PC-9 (cell line): Measurements from ENCODE around the gene ADAMTS2. TPM values are rescaled to one million over a fixed set of nuclear protein-coding genes. Genes with fewer than 3 reads are reported as not detected.
"Not testable (repeated sequence)": the region's sequence is repeated elsewhere in the genome, so short reads cannot be mapped to it uniquely, and the experiment has no call there.

Experiments used
- BruUV-seq: library from RNA; stranded (reverse); fragments of 400-500 nt; replicated peaks from 2 replicates; lab custom pipeline; 2021; lab: Mats Ljungman, UMichigan
- CTCF ChIA-PET: fragments of 300-600 bp; sonication (Branson Sonifier 250); formaldehyde crosslinking; loops from one replicate; lab custom pipeline; 2022; ENCODE audit warnings: antibody characterized with exemption; lab: Charles Lee
- POLR2A ChIA-PET: fragments of 300-600 bp; sonication (Branson Sonifier 250); formaldehyde crosslinking; loops from one replicate; lab custom pipeline; 2022; ENCODE audit warnings: antibody characterized with exemption; ENCODE audit not compliant: unreplicated experiment; lab: Charles Lee
- DNase-seq, 2 experiments: peaks; one replicate each; pipeline versions ENCODE4 v3.0.0 to v3.0.0-alpha.2; 2015 to 2022; ENCODE audit warnings: mixed read lengths in 1 of 2
- H2AFZ ChIP-seq: fragments of 200-600 bp; sonication (generic); 2 replicates; pipeline ENCODE4 v1.8.1; 2017; ENCODE audit warnings: antibody characterized with exemption
- H3F3A ChIP-seq: fragments of 200-600 bp; sonication (generic); 2 replicates; pipeline ENCODE4 v1.8.1; 2017; ENCODE audit warnings: antibody characterized with exemption, mild to moderate bottlenecking, low read depth; ENCODE audit not compliant: insufficient read depth
- H3K27ac ChIP-seq: fragments of 200-600 bp; sonication (generic); 2 replicates; pipeline ENCODE4 v1.6.1; 2016; ENCODE audit warnings: mixed run types
- H3K27me3 ChIP-seq: fragments of 200-600 bp; sonication (generic); 2 replicates; pipeline ENCODE4 v1.6.1; 2016; ENCODE audit warnings: low read depth, mixed run types; ENCODE audit not compliant: insufficient read depth
- H3K36me3 ChIP-seq: fragments of 200-600 bp; sonication (generic); 2 replicates; pipeline ENCODE4 v1.6.1; 2016; ENCODE audit warnings: low read depth, mixed run types
- H3K4me1 ChIP-seq: fragments of 200-600 bp; sonication (generic); replicated peaks from 2 replicates; pipeline ENCODE4 v1.6.1; 2016; ENCODE audit warnings: mixed run types; ENCODE audit not compliant: insufficient read depth
- H3K4me2 ChIP-seq: fragments of 200-600 bp; sonication (generic); 2 replicates; pipeline ENCODE4 v1.6.1; 2017; ENCODE audit warnings: mixed run types
- H3K4me3 ChIP-seq: fragments of 200-600 bp; sonication (generic); 2 replicates; pipeline ENCODE4 v1.6.1; 2016; ENCODE audit warnings: mixed run types
- H3K79me2 ChIP-seq: fragments of 200-600 bp; sonication (generic); 2 replicates; pipeline ENCODE4 v1.6.1; 2017; ENCODE audit warnings: low read depth, mixed run types
- H3K9me2 ChIP-seq: fragments of 200-600 bp; sonication (generic); 2 replicates; pipeline ENCODE4 v1.8.1; 2017; ENCODE audit warnings: mild to moderate bottlenecking; ENCODE audit not compliant: insufficient read depth
- H3K9me3 ChIP-seq: fragments of 200-600 bp; sonication (generic); 2 replicates; pipeline ENCODE4 v1.8.1; 2016; ENCODE audit warnings: low read depth; ENCODE audit not compliant: insufficient read depth
- H4K20me1 ChIP-seq: fragments of 200-600 bp; sonication (generic); 2 replicates; pipeline ENCODE4 v1.8.1; 2017; ENCODE audit not compliant: insufficient read depth
- CTCF ChIP-seq: fragments of 200-600 bp; sonication (generic); conservative IDR thresholded peaks from 2 replicates; pipeline ENCODE4 v1.6.1; 2017; ENCODE audit warnings: mixed run types, antibody characterized with exemption, mild to moderate bottlenecking, moderate library complexity
- EZH2 ChIP-seq: fragments of 200-600 bp; sonication (generic); IDR thresholded peaks from 2 replicates; pipeline ENCODE4 v1.8.0; 2017; ENCODE audit warnings: antibody characterized with exemption, low read depth
- intact Hi-C: fragments of 100-400 bp; cut with micrococcal nuclease; formaldehyde crosslinking; loops from one replicate; pipeline ENCODE4 v1.10.0; 2022; ENCODE audit not compliant: unreplicated experiment
- total RNA-seq: library from RNA; stranded (reverse); gene quantifications from 2 replicates; pipeline ENCODE4 v1.2.3, GENCODE V29; 2021

ADAMTS2 gene
- total RNA-seq, 1 experiment from 2014 or later: not detected

- ChIA-PET CTCF (no interaction called here), POLR2A (no interaction called here)
- no peak overlapping the region for H3K27ac ChIP-seq
- intact Hi-C loops: no loop called here
- H3K4me2 ChIP-seq: no peak overlapping the region
- TF ChIP-seq CTCF: no peak
- no peak for TF ChIP-seq EZH2
- H3K9me3 ChIP-seq: no peaks in the 10 kb centered on the region
- H3K79me2 ChIP-seq: no peaks in the 10 kb centered on the region
- H2AFZ ChIP-seq: no peak overlapping the region
- no peak for DNase-seq
- no peak overlapping the region for H3K4me3 ChIP-seq
- no peaks in the 10 kb centered on the region for H3K4me1 ChIP-seq
- no peaks in the 10 kb centered on the region for H3K36me3 ChIP-seq
- BruUV-seq: no TSS peak
- peaks cover 87% of the 10 kb centered on the region for H3K27me3 ChIP-seq
- no peaks in the 10 kb centered on the region for H3K9me2 ChIP-seq
- no peaks in the 10 kb centered on the region for H3F3A ChIP-seq
- no peaks in the 10 kb centered on the region for H4K20me1 ChIP-seq
Measured at GRCh38 chr5:179284751-179285631, 60.3 kb downstream of the ADAMTS2 start.

GRCh38 chr5:179283908-179284307 lies 61.4 kb downstream of the ADAMTS2 start:
- H3K4me3 ChIP-seq, H3F3A ChIP-seq, CTCF ChIA-PET, H3K9me2 ChIP-seq, H3K27ac ChIP-seq, H3K9me3 ChIP-seq, POLR2A ChIA-PET, DNase-seq, H3K4me1 ChIP-seq, intact Hi-C loops, H4K20me1 ChIP-seq, H3K4me2 ChIP-seq, H2AFZ ChIP-seq, H3K36me3 ChIP-seq, BruUV-seq, H3K79me2 ChIP-seq: not testable (repeated sequence)
- peaks cover 87% of the 10 kb centered on the region for H3K27me3 ChIP-seq

- H3K27me3 ChIP-seq: peaks cover 69% of the 10 kb centered on the region
- no peak for DNase-seq
- TF ChIP-seq CTCF (no peak), EZH2 (no peak)
- no TSS peak for BruUV-seq
- POLR2A ChIA-PET: no interaction called here
- H3K36me3 ChIP-seq: no peaks in the 10 kb centered on the region
- no peaks in the 10 kb centered on the region for H3K9me2 ChIP-seq
- no peak overlapping the region for H3K4me2 ChIP-seq
- intact Hi-C loops: no loop called here
- no peaks in the 10 kb centered on the region for H3K9me3 ChIP-seq
- no peaks in the 10 kb centered on the region for H3K79me2 ChIP-seq
- CTCF ChIA-PET: no interaction called here
- H3K27ac ChIP-seq: no peak overlapping the region
- no peak overlapping the region for H3K4me3 ChIP-seq
- 0 out of 2 replicates have a peak, but pooled peaks cover 5% of the 10 kb centered on the region for H3F3A ChIP-seq
- H4K20me1 ChIP-seq: no peaks in the 10 kb centered on the region
- H3K4me1 ChIP-seq: no peaks in the 10 kb centered on the region
- no peak overlapping the region for H2AFZ ChIP-seq
Measured at GRCh38 chr5:179281694-179282093, 63.6 kb downstream of the ADAMTS2 start.
